NCI-H2196 (cell line): ENCODE measurements around the gene PPFIBP1.
"Not testable (repeated sequence)": the region's sequence is repeated elsewhere in the genome, so short reads cannot be mapped to it uniquely, and the experiment has no call there.

Experiments used
- DNase-seq: peaks from one replicate; lab custom pipeline; 2025; ENCODE audit not compliant: unreplicated experiment; lab: John Stamatoyannopoulos, UW

PPFIBP1 gene

DNA sequence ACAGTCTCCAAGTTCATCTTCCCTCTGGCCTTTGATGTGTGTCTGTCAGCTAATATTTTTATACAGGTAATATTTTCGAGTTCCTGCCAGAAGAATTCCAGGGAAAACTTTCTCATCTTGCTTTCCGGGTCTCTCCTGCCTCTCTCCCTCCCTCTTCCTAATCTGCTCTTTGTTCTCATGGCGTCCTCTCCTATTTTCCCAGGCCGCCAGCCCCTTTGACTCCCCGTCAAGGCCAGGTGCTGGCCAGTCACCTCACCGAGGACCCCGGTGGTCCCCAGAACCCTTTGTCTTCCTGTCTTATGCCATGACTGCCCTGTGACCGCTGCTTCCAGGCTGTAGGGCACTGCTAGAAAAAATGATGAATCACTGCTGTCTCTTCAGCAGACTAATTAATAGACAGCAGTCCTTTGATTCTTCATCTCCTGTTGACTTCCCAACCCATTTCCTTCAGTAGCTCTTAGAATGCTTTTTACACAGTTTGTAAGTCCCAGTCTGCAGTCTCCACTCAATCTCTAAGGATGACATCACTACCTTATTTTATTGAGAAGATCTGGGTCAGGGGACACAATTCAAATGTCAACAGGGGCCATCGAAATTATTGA, 40.7 kb downstream of the PPFIBP1 start:
- no peak for DNase-seq

DNA sequence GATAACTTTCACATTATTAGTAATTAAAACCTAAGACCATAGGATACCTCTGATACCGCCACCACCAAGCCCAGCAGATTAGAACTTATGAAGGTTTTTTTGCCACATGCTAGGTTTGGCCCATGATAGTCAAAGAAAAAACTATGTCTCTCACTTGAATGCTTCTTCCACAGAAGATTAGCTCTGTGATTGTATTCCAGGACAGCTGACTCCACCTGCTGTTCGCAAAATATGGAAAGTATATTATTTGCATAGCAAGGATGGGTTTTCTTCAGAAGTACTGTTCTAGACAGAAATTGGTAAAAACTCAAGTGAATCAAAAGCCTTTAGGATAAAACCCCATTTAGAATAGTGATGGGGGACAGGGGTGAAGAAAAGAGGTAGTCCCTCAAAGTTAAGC, 42.2 kb downstream of the PPFIBP1 start:
- DNase-seq, result no peak

DNA sequence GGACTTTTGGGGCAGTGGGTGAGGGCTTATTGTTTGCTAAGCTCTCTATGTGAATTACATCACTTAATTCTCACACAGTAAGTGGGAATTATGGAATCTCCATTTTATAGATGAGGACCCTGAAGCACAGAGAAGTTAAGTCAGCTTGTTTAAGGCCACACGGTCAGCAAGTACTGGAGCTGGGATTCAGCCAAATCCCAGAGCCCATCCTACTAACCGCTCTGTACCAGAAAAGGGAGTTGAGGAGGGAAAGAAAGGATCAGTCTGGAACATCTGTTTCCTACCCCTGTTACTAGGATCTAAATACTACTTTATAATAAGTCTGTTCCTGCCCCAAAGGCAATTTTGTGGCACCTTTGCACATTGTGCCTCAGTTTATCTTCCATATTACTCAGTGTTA, 42.6 kb downstream of the PPFIBP1 start:
- DNase-seq, result no peak

DNA sequence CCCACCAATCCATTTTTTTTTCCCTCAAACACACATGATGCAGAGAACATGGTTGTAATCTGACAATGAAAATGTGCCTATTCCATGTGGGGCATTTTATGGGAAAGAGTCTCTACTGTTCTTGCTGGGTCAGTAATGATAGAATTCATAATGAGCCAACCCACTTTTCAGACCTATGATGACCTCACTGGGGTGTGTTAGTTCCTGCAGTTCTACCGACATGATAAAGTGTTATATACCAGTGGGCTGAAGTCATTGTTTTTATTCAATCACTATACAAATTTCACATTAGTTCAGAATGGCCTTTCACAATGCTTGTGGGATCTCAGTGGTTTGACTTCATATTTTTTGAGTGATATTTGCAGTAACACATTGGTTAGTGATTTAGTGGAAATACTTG, 47.5 kb downstream of the PPFIBP1 start:
- no peak for DNase-seq

DNA sequence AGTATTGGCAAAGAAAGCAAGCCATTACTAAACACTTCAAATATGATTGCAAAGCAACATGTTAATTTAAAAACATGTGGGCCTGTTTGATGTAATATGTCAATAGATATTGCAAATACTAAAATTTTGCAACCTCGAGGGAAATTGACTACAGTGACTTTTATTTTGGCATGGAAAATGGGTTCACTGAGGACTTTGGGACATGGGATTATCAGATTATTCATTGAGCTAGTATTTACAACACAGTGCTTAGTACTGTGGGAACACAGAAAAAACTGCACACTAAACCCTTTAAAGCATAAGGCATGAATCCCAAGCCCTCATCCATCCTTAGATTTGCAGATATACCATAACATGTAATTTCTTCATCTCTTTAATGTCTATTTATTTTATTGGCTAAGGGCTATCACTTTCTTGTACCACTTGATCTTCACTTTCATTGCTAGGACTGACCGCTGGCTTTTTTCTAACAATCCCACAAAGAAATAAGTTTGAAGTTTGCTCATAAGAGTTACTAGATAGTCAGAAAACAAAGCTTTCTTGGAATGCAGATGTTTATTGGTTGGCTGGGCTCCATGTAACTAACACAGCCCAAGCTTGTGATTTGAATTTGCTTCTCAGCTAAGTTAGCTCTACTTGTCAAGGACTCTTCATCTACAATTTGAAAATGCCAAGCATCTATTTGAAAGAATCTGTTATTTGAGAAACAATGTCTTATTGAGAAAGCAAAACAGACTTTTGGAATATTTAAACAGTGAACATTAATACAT, 48.7 kb downstream of the PPFIBP1 start:
- no peak for DNase-seq

DNA sequence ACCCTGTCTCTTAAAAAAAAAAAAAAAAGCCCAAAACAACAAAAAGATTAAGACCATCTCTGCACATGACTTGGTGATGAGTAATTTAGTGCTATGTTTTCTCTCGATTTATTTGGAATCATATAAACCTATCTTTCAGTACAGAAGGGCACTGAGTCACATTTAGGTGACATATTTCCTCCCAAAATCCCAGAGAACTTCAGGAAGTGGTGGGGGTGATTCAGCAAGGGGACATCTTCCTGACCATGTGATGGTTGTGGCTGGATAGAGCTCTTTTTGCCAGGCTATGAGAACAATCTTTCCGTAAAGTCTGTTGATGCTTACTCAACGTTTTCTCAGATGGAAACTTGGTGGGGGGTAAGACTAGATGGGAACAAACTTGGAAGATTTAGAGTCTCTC, 50.0 kb downstream of the PPFIBP1 start:
- no peak for DNase-seq

DNA sequence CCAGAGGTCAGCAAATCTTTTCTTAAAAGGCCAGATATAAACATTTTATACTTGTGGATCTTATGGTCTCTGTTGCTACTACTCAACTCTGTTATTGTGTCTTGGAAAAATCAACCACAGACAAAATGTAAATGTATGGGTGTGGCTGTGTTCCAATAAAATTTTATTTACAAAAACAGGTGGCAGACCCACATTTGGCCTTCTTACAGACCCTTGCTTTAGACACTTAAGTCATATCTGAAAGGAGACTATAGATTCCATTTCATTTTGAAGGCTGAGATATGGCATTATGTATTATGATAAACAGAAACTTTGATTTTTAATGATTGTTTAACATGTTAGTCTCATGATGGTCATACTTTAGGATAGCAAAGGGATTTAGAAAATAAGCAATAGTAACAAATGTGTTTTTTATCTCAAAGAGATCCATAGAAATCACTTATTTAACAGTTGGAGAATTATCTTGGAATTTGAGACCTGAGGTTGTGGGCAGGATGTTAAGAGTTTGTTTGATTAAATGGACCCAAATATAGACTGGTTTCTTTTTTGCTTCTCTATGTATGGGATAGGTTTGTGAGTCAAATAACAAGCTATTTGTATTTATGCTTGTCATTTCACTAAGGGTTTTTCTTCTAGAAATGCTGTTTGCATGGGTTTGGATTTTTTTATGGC, 51.2 kb downstream of the PPFIBP1 start:
- DNase-seq, result no peak

DNA sequence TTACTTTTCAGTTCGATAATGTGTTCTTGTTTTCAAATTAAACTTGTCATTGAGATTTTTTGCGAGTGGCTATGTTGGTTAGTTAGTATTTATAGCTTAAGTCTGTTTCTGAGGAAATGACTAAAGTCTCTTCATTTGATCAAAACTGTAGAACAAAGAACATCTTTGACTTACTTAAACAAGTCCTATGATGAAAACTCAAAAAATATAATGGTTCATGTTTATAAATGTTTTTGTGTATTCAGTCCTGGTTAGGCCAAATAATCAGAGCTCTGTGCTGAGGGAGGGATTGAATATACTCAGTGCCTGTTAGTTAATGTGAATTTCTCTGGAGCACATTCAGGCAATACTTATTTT, 51.7 kb downstream of the PPFIBP1 start:
- no peak for DNase-seq

DNA sequence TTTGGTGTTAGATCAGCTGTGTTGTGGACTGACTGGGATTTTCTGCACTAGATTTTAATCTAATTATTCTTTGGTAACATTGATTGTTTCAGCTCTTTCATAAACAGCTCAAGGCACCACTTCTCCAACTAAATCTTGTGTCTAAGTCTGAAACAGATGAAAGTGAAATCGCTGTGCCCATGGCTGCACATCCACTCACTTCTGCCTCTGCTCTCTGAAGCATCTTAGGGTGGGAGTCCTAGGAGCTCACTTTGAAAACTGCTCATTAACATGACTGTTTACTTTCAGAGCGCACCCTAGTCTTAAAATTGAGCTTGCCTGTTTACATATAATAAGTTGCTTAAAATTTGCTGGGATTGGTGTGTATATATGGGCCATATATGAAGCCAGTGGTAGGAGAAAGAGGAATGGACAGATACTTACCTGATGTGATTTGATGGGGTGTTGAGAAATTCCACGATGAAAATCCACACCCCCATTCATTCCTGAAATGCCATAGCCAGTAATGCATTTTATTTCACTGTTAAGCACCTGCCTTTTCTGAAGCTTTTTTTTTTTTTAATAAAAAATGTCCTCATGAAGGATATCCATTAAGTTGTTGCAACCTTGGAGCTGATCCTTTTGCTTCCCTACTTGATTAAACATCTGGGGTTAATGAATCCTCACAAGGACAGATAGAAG, 52.8 kb downstream of the PPFIBP1 start:
- DNase-seq, result no peak

DNA sequence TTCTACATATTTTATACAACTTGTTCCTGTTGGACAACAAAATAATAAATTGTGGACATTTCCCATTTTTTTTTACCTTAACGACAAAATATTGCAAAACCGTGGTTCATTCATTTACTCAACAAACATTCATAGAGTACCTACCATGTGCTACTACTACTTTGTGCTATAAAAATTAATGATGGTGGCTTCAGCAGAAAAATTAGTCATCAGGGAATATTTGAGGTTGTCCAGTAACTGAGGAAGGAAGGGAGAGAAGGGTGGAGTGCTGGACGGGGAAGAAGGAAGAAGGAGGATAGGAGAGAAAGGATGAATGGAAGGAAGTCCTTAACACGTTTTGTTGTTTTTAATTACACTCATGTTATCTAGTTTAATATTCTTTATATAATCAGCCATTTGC, 53.7 kb downstream of the PPFIBP1 start:
- no peak for DNase-seq

DNA sequence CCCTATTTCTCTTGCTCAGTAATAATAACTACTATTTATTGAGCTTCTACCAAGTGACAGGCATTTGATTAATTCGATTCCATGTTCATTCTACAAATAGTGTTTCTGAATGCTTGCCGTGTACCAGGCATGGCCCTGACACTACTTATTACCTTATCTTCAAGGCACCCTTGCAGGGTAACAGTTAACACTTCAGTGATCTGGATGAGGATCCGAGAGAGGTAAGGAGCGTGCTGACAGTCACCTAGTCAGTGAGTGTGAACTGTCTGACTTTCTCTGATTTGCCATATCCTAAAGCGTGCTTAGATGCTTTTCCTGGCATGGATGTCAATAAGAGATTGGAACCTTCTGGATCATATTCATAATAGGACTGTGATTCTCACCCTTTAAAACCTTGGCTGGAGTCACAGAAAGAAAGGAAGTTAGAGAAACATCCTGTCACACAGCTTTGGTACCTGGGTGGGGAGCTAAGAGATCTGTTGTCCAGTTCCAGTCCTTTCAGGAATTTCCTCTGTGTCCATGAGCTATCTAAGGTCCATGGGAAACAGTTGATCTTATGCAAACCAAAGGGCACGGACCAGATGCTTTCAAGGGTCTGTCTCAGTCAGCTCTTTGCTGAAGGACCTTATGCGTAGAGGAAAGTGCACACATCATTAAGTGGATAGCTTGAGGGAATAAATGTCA, 54.8 kb downstream of the PPFIBP1 start:
- DNase-seq, result no peak

DNA sequence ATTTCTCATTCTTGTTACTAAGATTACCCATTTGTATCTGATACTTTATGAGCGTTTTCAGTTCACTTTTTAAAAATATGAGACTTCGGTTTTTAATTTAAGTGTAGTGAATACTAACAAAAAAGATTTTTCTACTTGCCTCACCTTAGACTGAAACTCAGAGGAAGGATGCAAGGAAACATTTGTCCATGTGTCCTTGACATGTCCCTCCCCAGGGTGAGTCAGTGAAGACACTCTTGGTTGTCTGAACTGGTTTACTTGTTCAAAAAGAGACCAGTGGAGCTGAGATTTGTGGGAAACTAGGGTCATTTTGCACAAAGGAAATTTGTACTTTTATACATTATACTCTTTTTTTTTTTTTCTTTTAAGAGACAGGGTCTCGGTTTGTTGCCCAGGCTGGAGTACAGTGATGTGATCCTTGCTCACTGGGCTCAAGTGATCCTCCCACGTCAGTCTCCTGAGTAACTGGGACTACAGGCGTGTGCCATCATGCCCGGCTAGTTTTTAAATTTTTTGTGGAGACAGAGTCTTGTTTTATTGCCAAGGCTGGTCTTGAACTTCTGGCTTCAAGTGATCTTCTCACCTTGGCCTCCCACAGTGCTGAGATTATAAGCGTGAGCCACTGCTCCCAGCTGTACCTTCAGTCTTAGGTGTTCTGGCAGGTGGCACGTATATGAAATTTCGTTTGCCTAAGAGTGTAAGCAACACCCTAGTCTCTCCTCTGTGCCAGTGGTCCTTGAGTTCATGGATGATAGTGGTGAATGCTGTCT, 56.7 kb downstream of the PPFIBP1 start:
- DNase-seq, result no peak

DNA sequence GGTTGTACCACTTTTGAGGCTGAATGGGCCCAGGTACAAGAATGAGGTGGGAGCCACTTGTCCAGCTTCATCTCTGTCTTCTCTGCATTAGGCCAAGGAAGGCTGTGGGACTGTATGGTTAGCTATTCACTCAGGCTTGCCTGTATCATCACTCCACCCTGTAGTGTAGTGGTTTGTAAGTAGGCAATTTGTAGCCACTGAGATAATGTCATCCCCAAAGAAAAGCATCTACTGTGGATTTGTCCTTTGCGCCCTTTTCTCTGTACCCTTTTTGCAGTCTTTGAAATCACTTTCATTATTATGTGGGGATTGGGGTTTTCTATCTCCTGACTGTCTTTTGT, 57.3 kb downstream of the PPFIBP1 start:
- not testable (repeated sequence) for DNase-seq

DNA sequence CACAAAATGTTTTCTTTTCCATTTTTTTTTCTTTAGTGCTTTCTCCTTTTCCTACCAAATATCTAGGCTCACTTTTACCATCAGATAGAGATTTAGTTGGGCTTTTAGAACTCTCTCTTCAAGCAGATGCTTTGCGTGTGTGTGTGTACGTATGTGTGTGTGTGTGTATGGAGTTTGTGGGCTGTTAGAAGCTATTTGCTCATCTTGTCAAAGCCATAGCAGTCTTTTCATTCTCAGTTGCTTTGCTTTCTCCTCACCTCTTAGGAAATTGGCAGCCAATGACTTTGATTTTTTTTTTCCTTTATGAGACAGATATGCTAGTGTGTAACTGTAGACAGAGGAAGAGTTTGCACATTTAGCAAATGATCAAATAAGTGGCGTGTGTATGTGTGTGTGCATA, 57.8 kb downstream of the PPFIBP1 start:
- not testable (repeated sequence) for DNase-seq

DNA sequence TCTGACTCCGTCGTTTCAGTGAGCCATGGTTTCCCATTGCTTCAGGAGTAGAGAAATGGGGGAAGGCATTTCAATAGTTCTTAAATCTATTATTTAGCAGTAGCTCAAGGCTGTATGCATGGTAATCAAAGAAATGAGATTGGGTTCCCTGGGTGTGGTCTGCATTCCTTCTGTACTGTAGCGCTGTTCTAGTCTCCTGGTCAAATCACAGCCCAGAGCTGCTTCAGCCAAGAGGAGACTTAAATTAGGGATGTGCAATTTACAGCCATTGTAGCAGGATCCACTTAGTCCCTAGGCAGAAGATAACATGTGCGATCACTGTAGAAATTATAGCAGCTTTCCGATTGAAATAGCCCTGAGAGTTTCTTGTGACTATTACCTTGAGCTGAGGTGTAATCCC, 58.4 kb downstream of the PPFIBP1 start:
- DNase-seq, result not testable (repeated sequence)

DNA sequence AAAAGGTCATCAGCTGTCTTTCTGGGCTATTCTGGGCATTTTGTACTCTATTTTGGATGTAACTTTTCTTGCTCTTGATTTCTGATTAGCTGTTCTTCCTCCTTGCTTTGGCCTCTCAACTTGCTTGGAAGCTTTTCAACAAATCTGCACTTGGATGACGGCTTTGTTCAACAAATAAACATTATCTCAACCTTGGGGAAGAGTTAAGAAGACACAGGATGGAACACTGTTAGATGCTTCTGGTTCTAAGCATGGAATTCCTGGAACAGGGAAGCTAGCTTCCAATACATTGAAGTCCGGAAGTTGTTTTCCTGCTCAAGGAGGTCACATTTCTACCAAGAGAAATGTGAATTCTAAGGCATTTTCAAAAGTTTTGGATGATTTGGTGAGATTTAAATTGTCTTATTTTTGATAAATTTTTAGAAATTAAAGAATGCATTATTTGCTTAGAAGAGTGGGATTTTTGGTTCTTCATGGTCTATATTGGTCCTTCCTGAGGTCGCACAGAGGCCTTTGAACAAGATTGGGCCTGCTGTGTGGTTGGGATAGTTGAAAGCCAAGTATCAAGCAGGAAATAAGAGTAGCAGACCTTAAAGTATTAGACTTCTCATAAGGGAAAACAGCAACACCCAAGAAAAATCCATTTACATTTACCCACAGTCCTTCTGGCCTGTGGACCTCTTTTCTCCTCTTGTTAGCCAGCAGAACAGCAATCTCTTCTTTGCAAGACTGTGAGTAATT, 59.2 kb downstream of the PPFIBP1 start:
- DNase-seq, result no peak

DNA sequence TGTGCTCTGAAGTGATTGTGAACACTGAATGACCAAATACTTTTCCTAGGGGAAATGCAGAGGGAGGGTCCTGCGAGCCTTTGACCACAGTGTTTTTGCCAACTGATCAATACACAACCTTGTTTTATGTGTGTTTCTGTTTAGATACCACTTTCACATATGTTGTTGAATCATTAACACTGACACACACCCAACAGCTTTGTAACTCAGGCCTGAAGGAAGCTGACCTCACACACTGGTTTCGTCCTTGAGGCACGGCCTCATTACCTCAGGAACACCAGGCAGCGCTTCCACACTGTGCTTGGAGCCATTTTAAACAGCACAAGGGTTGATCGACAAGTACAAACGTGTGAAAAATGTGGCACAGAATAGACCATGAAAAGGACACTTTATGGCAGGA, 60.0 kb downstream of the PPFIBP1 start:
- DNase-seq, result no peak

DNA sequence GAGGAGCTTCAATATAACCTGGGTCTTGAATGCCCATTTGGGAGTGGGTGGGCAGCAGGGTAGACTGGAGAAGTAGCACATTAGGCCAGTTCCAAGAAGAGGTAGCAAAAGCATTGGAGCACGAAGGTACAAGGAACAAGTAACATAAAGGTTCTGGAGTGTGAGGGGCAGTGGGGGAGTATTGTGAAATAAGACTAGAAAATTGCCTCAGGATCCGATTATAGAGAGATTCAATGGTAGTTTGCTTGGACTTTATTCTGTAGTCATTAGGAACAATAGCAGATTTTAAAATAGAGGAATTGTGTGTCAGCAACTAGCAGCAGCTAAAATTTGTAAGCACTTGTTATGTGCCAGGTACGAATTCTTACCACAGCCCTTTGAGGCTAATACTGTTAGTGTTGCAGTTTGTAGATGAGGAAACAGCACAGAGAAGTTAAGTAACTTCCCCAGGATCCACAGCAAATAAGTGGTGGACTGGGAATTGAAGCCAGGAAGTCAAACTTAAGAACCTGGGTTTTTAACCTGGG, 61.8 kb downstream of the PPFIBP1 start:
- no peak for DNase-seq

DNA sequence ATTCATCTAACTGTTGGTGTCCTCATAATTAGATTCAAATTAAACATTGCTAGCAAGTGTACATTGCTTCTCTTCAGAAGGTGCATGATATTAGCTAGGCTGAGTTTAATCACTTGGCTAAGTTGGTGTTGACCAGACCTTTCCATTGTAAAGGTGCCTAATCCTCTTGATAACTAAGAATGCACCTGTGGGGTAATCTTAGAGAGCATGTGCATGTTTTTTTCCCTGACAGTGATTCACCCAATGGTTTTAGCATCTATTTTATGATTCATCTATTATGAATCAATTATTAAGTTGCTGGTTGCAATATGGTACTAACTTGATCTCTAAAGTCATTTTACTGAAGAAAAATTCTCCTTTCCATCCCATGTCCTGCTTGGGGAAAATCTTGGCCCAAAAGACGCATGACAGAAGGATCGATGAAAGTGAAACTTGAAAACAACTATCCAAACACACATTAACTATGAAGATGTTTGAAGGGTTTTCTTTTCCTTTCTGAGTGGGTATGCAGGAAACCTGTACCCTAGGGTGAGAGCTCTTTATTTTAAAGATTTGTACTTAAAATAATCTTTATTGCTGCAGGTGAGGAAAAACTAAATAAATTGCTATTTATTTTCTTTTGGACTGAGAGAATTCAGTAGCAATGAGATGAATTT, 64.2 kb downstream of the PPFIBP1 start:
- DNase-seq, result not testable (repeated sequence)
